SH-SY5Y (cell line): ENCODE results near the gene TBC1D30.

ENCODE experiments used
- GATA2 ChIP-seq: IDR thresholded peaks from 2 replicates; pipeline ENCODE4 v1.6.1; 2011; ENCODE audit warnings: mild to moderate bottlenecking, low read depth, low read length
- GATA3 ChIP-seq: IDR thresholded peaks from 2 replicates; pipeline ENCODE4 v1.6.1; 2011; ENCODE audit warnings: low read depth, mild to moderate bottlenecking, low read length, moderate library complexity

The TBC1D30 gene

GRCh38 chr12:64911081-64911480 lies 86.6 kb downstream of the TBC1D30 start:
- TF ChIP-seq GATA2 (no peak), GATA3 (no peak)

- TF ChIP-seq GATA3 = no peak
- TF ChIP-seq GATA2 = no peak
Measured at GRCh38 chr12:64911912-64912311, 87.5 kb downstream of the TBC1D30 start.

DNA sequence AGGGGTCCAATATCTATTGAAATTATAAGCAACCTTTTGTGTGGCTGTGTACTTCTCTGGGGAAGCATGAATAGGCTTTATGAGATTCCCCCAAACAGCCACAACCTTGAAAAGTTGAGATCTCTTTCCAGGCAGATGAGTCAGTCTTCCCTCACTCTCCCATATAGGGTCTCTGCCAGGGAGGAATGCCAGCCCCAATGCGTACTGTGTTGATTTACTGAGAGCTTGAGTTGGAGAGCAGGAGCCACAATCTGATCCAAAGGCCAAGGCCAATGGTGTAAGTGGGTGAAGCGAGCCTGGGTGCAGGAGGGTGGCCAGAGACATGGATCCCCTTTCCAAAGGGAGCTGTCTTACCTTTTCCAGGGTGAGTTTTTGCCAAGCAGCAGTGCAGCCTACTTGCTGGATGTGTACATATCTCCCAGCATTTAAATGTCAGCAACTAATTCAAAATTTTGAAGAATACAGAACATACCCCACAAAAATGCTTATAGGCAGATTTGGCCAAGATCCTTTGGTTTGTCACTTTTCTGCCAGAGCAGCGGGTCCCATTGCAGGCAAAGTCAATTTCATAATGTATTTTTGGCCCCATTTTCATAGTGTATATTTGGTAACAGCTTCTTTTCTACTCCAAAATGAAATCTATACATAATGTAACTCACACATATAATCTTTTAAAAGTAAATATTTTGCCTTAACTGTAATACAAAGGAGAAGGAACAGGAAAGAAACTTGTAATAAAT lies 88.2 kb downstream of the TBC1D30 start:
- TF ChIP-seq GATA3 (no peak), GATA2 (no peak)

DNA sequence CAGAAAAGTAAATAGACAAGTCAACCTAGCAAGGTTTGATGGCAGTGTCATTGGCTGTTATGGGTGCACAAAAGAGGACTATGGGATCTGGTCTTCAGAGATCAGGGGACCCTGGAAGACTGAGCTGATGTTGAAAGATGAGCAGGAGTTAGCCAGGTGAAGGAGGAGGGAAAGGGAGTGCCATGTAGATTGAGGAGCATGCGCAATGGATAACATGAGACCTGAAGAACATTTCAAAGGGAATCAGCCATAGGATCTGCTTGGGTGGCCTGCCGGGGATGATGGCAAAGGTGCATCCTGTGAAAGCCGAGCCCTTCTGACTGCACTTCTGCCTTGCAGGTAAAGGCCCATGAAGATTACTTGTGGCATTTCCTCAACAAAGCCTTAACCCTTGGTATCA lies 90.8 kb downstream of the TBC1D30 start:
- TF ChIP-seq GATA2 (no peak), GATA3 (no peak)

DNA sequence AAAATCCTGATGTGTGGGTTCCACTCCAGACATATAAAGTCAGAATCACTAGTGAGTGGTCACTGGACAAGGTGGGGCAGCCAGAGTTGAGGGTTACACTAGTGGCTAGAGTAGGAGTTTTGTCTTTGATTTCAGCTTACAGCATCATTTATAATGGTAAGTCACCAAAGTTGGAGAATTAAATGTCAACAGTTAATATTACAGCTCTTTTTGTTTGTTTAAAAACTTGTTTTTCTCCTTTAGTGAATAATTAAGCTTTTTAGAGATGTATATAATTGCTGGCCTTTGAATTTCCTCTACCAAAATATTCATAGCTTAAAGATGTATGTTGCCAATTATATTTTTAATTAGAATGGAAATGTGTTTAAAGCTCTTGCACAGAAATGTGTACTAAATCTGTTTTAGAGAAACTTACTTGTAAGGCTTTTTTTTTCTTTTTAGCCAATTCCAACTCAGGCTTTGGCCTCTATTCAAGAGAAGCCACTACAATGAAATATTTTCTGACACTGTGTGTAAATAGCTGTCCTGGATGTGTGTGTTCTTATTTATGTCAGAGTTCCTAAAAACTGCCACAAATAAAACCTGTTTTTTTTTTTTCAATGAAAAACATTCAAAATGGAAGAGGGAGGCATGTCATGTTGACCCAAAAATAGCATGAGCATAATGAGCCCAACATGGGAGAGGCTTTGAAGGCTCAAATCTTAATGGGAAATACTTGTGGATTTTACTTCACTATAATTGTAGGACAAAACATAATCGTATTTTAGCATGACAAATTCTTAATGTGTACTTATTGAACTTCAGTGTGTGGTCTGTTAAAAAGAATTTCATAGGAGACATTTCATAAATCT lies 92.2 kb downstream of the TBC1D30 start:
- TF ChIP-seq GATA2 = no peak
- no peak for TF ChIP-seq GATA3

DNA sequence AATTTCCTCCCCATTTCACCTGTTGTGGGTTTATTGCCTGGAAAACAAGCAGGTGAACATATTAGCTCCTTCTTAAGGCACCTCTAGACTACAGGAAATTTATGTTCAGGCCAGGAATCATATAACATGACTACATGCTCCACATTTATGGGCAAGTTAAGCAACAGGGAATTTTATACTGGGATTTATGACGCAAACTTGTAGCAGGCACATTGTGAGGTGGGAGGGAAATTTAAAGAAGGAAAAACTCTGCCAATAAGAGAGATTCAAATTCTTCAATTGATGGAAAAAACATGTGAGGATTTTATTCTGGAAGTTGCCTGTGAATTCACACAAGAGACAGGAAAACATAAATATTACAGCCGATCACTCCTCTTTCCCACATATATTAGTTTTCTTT lies 93.9 kb downstream of the TBC1D30 start:
- no peak for TF ChIP-seq GATA2

DNA sequence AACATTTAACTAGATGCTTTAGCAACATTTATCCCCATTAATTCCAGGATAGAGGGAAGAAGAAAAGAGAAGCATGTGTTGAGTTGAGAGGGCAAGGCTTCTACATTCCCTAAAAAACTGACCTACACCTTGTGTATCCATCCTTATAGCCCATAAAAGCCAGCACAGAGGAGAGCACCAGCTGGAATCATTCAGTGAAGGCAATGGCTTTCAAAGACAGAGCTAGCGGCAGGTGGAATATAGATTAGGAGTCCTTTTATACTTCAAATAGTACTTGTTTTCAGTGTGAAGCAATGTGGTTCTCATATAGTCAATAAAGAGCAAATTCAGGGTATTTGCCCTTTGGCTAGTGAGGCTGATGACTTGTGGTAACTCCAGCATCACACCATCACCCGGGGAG lies 94.4 kb downstream of the TBC1D30 start:
- no peak for TF ChIP-seq GATA3
- TF ChIP-seq GATA2 = no peak

GRCh38 chr12:64922853-64923252 lies 98.4 kb downstream of the TBC1D30 start:
- no peak for TF ChIP-seq GATA3
- TF ChIP-seq GATA2 = no peak

DNA sequence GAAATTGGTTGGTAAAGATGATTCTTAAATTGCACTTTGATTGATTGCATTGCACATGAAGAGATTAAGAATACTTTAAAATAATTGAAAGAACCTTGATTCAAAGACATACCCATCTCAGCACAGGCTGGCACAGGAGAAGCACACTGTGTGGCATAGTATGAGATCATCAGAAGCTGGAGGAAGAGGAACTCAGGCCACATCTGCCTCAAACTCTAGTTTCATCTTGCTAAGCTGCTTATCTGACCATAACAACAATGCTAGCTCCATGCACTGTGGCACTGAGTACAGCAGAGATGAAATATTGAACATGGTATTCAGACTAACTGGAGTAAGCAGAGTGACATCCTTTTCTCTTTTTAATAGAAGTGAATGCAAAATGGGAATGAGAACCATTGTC lies 99.1 kb downstream of the TBC1D30 start:
- TF ChIP-seq GATA3 (no peak), GATA2 (no peak)
